Measurements from ENCODE around the gene PDE1A.

GRCh38 chr2:182355815-182356214 is 71.0 kb downstream of the PDE1A start:
- no peak for TF ChIP-seq POLR2A (IDR thresholded peaks at IDR 0.05; ENCODE audit: low read depth, low read length)
- TF ChIP-seq CTCF (IDR thresholded peaks at IDR 0.05 in 2 of 3, conservative IDR thresholded peaks at IDR 0.05 in 1 of 3; ENCODE audit: control insufficient read depth in 2 of 3, extremely low read depth in 1 of 3, insufficient read depth in 1 of 3, low read depth in 3 of 3, low read length in 3 of 3): no peak
- no peak for TF ChIP-seq TAF1 (IDR thresholded peaks at IDR 0.05; ENCODE audit: borderline replicate concordance, low read depth, low read length)
- TF ChIP-seq REST (IDR thresholded peaks at IDR 0.05; ENCODE audit: low read depth, low read length): no peak
- no peak for TF ChIP-seq ZNF207 (IDR thresholded peaks at IDR 0.05; ENCODE audit: borderline replicate concordance)
- no peak for TF ChIP-seq FOXK2 (IDR thresholded peaks at IDR 0.05)
- no peak for TF ChIP-seq ZNF24 (IDR thresholded peaks at IDR 0.05)
- no peak for TF ChIP-seq POLR2AphosphoS5 (IDR thresholded peaks at IDR 0.05; ENCODE audit: low read length)
- no peak for TF ChIP-seq CHD4 (IDR thresholded peaks at IDR 0.05)
- no peak for TF ChIP-seq CBX5 (IDR thresholded peaks at IDR 0.05; ENCODE audit: low read depth)
- no peak for TF ChIP-seq STAT3 (IDR thresholded peaks at IDR 0.05; ENCODE audit: low read depth, low read length)
- TF ChIP-seq FOXM1 (IDR thresholded peaks at IDR 0.05; ENCODE audit: low read depth, low read length): no peak
- no peak for TF ChIP-seq MAX (IDR thresholded peaks at IDR 0.05; ENCODE audit: low read depth, low read length)

Data from GM12878 (cell line).